A549 (cell line): ENCODE measurements around the gene CDKN2C. TPM values are rescaled to one million over a fixed set of nuclear protein-coding genes. Genes with fewer than 3 reads are reported as not detected.
"Not testable (repeated sequence)": the region's sequence is repeated elsewhere in the genome, so short reads cannot be mapped to it uniquely, and the experiment has no call there.

Experiments used
- ATAC-seq, 2 experiments: fragments of 200-7000 bp in 1 of 2; fragments of >200 bp in 1 of 2; cut with Nextera tagmentation in 1 of 2; cut with Tn5 transposase in 1 of 2; 3 replicates each; pipeline versions ENCODE4 v1.8.0 to v1.9.1; 2018 to 2020; ENCODE audit warnings: mild to moderate bottlenecking in 1 of 2, moderate library complexity in 1 of 2
- CTCF ChIA-PET: fragments of 300-600 bp; sonication (Branson Sonifier 250); formaldehyde crosslinking; extraction: SDS; loops from one replicate; lab custom pipeline; 2021; ENCODE audit warnings: antibody characterized with exemption, inconsistent platforms; lab: Yijun Ruan, JAX
- POLR2A ChIA-PET: fragments of 350-600 bp; formaldehyde crosslinking; extraction: SDS; loops from one replicate; lab custom pipeline; 2021; ENCODE audit warnings: antibody characterized with exemption, inconsistent platforms; lab: Yijun Ruan, JAX
- DNase-seq, 2 experiments: peaks; one replicate each; pipeline versions ENCODE4 v3.0.0 to v3.0.0-alpha.2; 2011 to 2016; ENCODE audit warnings: low read depth in 1 of 2, low spot score in 1 of 2
- FAIRE-seq: peaks from 2 replicates; lab custom pipeline; 2011; peaks lifted over from hg19 to GRCh38; lab: Jason Lieb, UNC
- H3K27ac ChIP-seq, 2 experiments: fragments of >200 bp; sonication (Bioruptor Twin); formaldehyde crosslinking; 3 replicates each; pipeline ENCODE4 v1.5.1; 2016 to 2017
- H3K4me1 ChIP-seq: fragments of >200 bp; sonication (Bioruptor Twin); formaldehyde crosslinking; 3 replicates; pipeline ENCODE4 v1.6.1; 2016
- H3K4me2 ChIP-seq: fragments of >200 bp; sonication (Bioruptor Twin); formaldehyde crosslinking; 3 replicates; pipeline ENCODE4 v1.6.1; 2016
- H3K4me3 ChIP-seq: fragments of >200 bp; sonication (Bioruptor Twin); formaldehyde crosslinking; 3 replicates; pipeline ENCODE4 v1.5.1; 2016
- H3K9me3 ChIP-seq: fragments of >200 bp; sonication (Bioruptor Twin); formaldehyde crosslinking; 3 replicates; pipeline ENCODE4 v1.6.1; 2016
- CBX8 ChIP-seq: fragments of 200-600 bp; sonication (generic); IDR thresholded peaks from 2 replicates; pipeline ENCODE4 v1.6.1; 2016
- CHD2 ChIP-seq: fragments of 150-350 bp; IDR thresholded peaks from 2 replicates; pipeline ENCODE4 v1.6.1; 2014; ENCODE audit warnings: low read length; ENCODE audit not compliant: partially characterized antibody
- CHD4 ChIP-seq: fragments of 200-600 bp; sonication (generic); IDR thresholded peaks from 2 replicates; pipeline ENCODE4 v1.6.1; 2016; ENCODE audit warnings: antibody characterized with exemption, mild to moderate bottlenecking, borderline replicate concordance
- HEYL ChIP-seq: fragments of 250-450 bp; sonication (Bioruptor Pico); IDR thresholded peaks from 2 replicates; pipeline ENCODE4 v1.8.0; 2021; ENCODE audit warnings: mild to moderate bottlenecking, moderate library complexity
- JUN ChIP-seq, 2 experiments: fragments of >200 bp; sonication (Bioruptor Twin); formaldehyde crosslinking; IDR thresholded peaks; 2 replicates in 1 of 2; 3 replicates in 1 of 2; pipeline ENCODE4 v1.6.1; 2016 to 2017
- KDM1A ChIP-seq: fragments of 200-600 bp; sonication (generic); IDR thresholded peaks from 2 replicates; pipeline ENCODE4 v1.6.1; 2016; ENCODE audit warnings: low read depth, mild to moderate bottlenecking
- KDM5A ChIP-seq: fragments of 200-600 bp; sonication (generic); IDR thresholded peaks from 2 replicates; pipeline ENCODE4 v1.6.1; 2016; ENCODE audit warnings: antibody characterized with exemption, mild to moderate bottlenecking
- MAFK ChIP-seq: fragments of 450-650 bp; IDR thresholded peaks from 2 replicates; pipeline ENCODE4 v1.6.1; 2014; ENCODE audit not compliant: partially characterized antibody
- NR3C1 ChIP-seq: fragments of >200 bp; sonication (Bioruptor Twin); formaldehyde crosslinking; IDR thresholded peaks from 3 replicates; pipeline ENCODE4 v1.6.1; 2017
- PHF8 ChIP-seq: fragments of 200-600 bp; sonication (generic); IDR thresholded peaks from 2 replicates; pipeline ENCODE4 v1.6.1; 2016; ENCODE audit warnings: low read depth, mild to moderate bottlenecking, antibody characterized with exemption, moderate library complexity, borderline replicate concordance
- RAD21 ChIP-seq, 2 experiments: fragments of >200 bp in 1 of 2; sonication (Bioruptor Twin) in 1 of 2; formaldehyde crosslinking in 1 of 2; IDR thresholded peaks in 1 of 2; conservative IDR thresholded peaks in 1 of 2; 2 replicates in 1 of 2; 3 replicates in 1 of 2; pipeline ENCODE4 v1.6.1; 2012 to 2018; ENCODE audit warnings: inconsistent platforms in 1 of 2
- RARB ChIP-seq: fragments of 250-450 bp; sonication (Bioruptor Pico); IDR thresholded peaks from 2 replicates; pipeline ENCODE4 v1.8.0; 2021; ENCODE audit warnings: mild to moderate bottlenecking, moderate library complexity
- RNF2 ChIP-seq: fragments of 200-600 bp; sonication (generic); IDR thresholded peaks from 2 replicates; pipeline ENCODE4 v1.6.1; 2016; ENCODE audit warnings: low read depth, mild to moderate bottlenecking, antibody characterized with exemption, moderate library complexity, borderline replicate concordance
- SREBF2 ChIP-seq: fragments of 450-650 bp; IDR thresholded peaks from 2 replicates; pipeline ENCODE4 v1.6.1; 2014; ENCODE audit warnings: mild to moderate bottlenecking, moderate library complexity
- ZNF302 ChIP-seq: fragments of 250-450 bp; sonication (Bioruptor Pico); IDR thresholded peaks from 2 replicates; pipeline ENCODE4 v1.9.0; 2021; ENCODE audit warnings: inconsistent platforms, mild to moderate bottlenecking, moderate library complexity
- WGBS: methylation state at CpG from one replicate; pipeline ENCODE4 v1.1.6; 2017; ENCODE audit errors: missing lambda C conversion rate; 5-methylcytosine and 5-hydroxymethylcytosine counted together
- polyA plus RNA-seq, 4 experiments: library from polyadenylated mRNA; depleted of rRNA in 3 of 4; stranded (reverse); fragments of >200 nt; fragmentation: RNase III in 1 of 4; extraction: RNeasy Plus Mini Kit Qiagen cat#74134 plus additional on column Dnase treatment in 1 of 4; gene quantifications; 2 replicates in 3 of 4; 3 replicates in 1 of 4; pipeline ENCODE4 v1.2.3, GENCODE V29; 2011 to 2017
- TF ChIP-seq, protein P1 (sequence below): fragments of 200-600 bp; sonication (generic); IDR thresholded peaks from 2 replicates; pipeline ENCODE4 v1.6.1; 2016; ENCODE audit warnings: antibody characterized with exemption, mild to moderate bottlenecking, moderate library complexity
- TF ChIP-seq, protein P2 (sequence below): fragments of >200 bp; sonication (Bioruptor Twin); formaldehyde crosslinking; IDR thresholded peaks from 3 replicates; pipeline ENCODE4 v1.5.1; 2016
- TF ChIP-seq, protein P3 (sequence below): fragments of 250-450 bp; sonication (Bioruptor Pico); IDR thresholded peaks from 2 replicates; pipeline ENCODE4 v1.5.0; 2021; ENCODE audit warnings: mild to moderate bottlenecking, moderate library complexity, borderline replicate concordance

The CDKN2C gene
- polyA plus RNA-seq, 2 of the 4 experiments (the other 2 are of a cell fraction) = 13.0 to 17.7 TPM

GRCh38 chr1:50930193-50930592 lies 39.9 kb upstream of the CDKN2C start:
- no peak for FAIRE-seq
- H3K4me2 ChIP-seq = no peak overlapping the region
- no peak overlapping the region for H3K4me3 ChIP-seq
- no peak for ATAC-seq
- ChIA-PET POLR2A (no interaction called here), CTCF (interaction anchor here (0.8 to 3.0 kb wide), 13 partner anchors 8 to 262 kb away, joined by 3 to 12 read pairs (median 5); partner anchors contain the start of genes CDKN2C and FAF1)
- DNase-seq = no peak
- no peaks in the 10 kb centered on the region for H3K4me1 ChIP-seq
- TF ChIP-seq NR3C1 (no peak), RNF2 (no peak), ZNF302 (CRISPR knock-in tag) (no peak), RAD21 (conservative IDR thresholded peaks at IDR 0.05 in 1 of 2, IDR thresholded peaks at IDR 0.05 in 1 of 2) (no peak), SREBF2 (no peak), KDM5A (no peak), RARB (CRISPR knock-in tag) (no peak), JUN (IDR thresholded peaks at IDR 0.05) (no peak), CHD2 (no peak), CHD4 (no peak), CBX8 (no peak)
- TF ChIP-seq, protein P1, sequence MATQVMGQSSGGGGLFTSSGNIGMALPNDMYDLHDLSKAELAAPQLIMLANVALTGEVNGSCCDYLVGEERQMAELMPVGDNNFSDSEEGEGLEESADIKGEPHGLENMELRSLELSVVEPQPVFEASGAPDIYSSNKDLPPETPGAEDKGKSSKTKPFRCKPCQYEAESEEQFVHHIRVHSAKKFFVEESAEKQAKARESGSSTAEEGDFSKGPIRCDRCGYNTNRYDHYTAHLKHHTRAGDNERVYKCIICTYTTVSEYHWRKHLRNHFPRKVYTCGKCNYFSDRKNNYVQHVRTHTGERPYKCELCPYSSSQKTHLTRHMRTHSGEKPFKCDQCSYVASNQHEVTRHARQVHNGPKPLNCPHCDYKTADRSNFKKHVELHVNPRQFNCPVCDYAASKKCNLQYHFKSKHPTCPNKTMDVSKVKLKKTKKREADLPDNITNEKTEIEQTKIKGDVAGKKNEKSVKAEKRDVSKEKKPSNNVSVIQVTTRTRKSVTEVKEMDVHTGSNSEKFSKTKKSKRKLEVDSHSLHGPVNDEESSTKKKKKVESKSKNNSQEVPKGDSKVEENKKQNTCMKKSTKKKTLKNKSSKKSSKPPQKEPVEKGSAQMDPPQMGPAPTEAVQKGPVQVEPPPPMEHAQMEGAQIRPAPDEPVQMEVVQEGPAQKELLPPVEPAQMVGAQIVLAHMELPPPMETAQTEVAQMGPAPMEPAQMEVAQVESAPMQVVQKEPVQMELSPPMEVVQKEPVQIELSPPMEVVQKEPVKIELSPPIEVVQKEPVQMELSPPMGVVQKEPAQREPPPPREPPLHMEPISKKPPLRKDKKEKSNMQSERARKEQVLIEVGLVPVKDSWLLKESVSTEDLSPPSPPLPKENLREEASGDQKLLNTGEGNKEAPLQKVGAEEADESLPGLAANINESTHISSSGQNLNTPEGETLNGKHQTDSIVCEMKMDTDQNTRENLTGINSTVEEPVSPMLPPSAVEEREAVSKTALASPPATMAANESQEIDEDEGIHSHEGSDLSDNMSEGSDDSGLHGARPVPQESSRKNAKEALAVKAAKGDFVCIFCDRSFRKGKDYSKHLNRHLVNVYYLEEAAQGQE = no peak
- TF ChIP-seq, protein P2, sequence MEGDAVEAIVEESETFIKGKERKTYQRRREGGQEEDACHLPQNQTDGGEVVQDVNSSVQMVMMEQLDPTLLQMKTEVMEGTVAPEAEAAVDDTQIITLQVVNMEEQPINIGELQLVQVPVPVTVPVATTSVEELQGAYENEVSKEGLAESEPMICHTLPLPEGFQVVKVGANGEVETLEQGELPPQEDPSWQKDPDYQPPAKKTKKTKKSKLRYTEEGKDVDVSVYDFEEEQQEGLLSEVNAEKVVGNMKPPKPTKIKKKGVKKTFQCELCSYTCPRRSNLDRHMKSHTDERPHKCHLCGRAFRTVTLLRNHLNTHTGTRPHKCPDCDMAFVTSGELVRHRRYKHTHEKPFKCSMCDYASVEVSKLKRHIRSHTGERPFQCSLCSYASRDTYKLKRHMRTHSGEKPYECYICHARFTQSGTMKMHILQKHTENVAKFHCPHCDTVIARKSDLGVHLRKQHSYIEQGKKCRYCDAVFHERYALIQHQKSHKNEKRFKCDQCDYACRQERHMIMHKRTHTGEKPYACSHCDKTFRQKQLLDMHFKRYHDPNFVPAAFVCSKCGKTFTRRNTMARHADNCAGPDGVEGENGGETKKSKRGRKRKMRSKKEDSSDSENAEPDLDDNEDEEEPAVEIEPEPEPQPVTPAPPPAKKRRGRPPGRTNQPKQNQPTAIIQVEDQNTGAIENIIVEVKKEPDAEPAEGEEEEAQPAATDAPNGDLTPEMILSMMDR = no peak
- H3K9me3 ChIP-seq = no peaks in the 10 kb centered on the region
- no peak overlapping the region for H3K27ac ChIP-seq

- no peak for FAIRE-seq
- CTCF ChIA-PET = interaction anchor here (1.8 kb wide), 1 partner anchor 116 kb away, joined by 5 read pairs; no protein-coding TSS in a partner anchor
- no peak overlapping the region for H3K4me2 ChIP-seq
- no peak for DNase-seq
- TF ChIP-seq, protein P3, sequence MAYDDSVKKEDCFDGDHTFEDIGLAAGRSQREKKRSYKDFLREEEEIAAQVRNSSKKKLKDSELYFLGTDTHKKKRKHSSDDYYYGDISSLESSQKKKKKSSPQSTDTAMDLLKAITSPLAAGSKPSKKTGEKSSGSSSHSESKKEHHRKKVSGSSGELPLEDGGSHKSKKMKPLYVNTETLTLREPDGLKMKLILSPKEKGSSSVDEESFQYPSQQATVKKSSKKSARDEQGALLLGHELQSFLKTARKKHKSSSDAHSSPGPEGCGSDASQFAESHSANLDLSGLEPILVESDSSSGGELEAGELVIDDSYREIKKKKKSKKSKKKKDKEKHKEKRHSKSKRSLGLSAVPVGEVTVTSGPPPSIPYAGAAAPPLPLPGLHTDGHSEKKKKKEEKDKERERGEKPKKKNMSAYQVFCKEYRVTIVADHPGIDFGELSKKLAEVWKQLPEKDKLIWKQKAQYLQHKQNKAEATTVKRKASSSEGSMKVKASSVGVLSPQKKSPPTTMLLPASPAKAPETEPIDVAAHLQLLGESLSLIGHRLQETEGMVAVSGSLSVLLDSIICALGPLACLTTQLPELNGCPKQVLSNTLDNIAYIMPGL (CRISPR knock-in tag) = no peak
- TF ChIP-seq HEYL (CRISPR knock-in tag) = no peak
- no peak for TF ChIP-seq KDM1A
- TF ChIP-seq PHF8 = no peak
- no peak for TF ChIP-seq MAFK
- 83% methylated on average over 6 of the region's 6 CpGs for WGBS
- H3K4me3 ChIP-seq = no peak overlapping the region
- POLR2A ChIA-PET = no interaction called here
- H3K4me1 ChIP-seq = no peaks in the 10 kb centered on the region
- H3K27ac ChIP-seq = no peak overlapping the region
- no peaks in the 10 kb centered on the region for H3K9me3 ChIP-seq
- ATAC-seq = no peak
These were observed 38.9 kb upstream of the CDKN2C start for GRCh38 chr1:50930965-50931737.

DNA sequence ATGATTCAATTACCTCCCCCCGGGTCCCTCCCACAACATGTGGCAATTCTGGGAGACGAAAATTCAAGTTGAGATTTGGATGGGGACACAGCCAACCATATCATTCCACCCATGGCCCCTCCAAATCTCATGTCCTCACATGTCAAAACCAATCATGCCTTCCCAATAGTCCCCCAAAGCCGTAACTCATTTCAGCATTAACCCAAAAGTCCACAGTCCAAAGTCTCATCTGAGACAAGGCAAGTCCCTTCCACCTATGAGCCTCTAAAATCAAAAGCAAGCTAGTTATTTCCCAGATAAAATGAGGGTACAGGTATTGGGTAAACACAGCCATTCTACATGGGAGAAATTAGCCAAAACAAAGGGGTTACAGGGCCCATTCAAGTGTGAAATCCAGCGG lies 38.0 kb upstream of the CDKN2C start:
- CTCF ChIA-PET, H3K4me2 ChIP-seq, FAIRE-seq, DNase-seq, H3K4me3 ChIP-seq, POLR2A ChIA-PET, H3K4me1 ChIP-seq, ATAC-seq, H3K27ac ChIP-seq, H3K9me3 ChIP-seq: not testable (repeated sequence)
- WGBS = 94% methylated on average over 4 of the region's 4 CpGs

GRCh38 chr1:50933770-50934169 lies 36.3 kb upstream of the CDKN2C start:
- H3K4me2 ChIP-seq, CTCF ChIA-PET, FAIRE-seq, H3K27ac ChIP-seq, DNase-seq, H3K4me1 ChIP-seq, ATAC-seq, H3K9me3 ChIP-seq, POLR2A ChIA-PET, H3K4me3 ChIP-seq: not testable (repeated sequence)
- WGBS = 86% methylated on average over 3 of the region's 3 CpGs
